ENCODE results near the gene HEBP2. TPM values are rescaled to one million over a fixed set of nuclear protein-coding genes. Genes with fewer than 3 reads are reported as not detected.

HEBP2 gene
- total RNA-seq, 1 experiment from 2014 or later: 71.2 TPM

- Mint-ChIP-seq H3K9me3 (ENCODE audit: unreplicated experiment) (no peaks in the 10 kb centered on the region), H3K4me3 (ENCODE audit: unreplicated experiment) (no peak overlapping the region), H3K27ac (ENCODE audit: low read depth, unreplicated experiment) (no peak overlapping the region), H3K4me1 (ENCODE audit: insufficient read depth, unreplicated experiment) (no peaks in the 10 kb centered on the region), H3K36me3 (ENCODE audit: insufficient read depth, unreplicated experiment) (no peaks in the 10 kb centered on the region), H3K27me3 (ENCODE audit: insufficient read depth, unreplicated experiment) (no peaks in the 10 kb centered on the region)
- no peak for DNase-seq (ENCODE audit: unreplicated experiment)
- CTCF ChIA-PET: no interaction called here
- TF ChIP-seq CTCF (IDR thresholded peaks at IDR 0.05; ENCODE audit: unreplicated experiment): no peak
- intact Hi-C loops (cut with micrococcal nuclease): no loop called here
- BruUV-seq (replicated peaks): no TSS peak
- POLR2A ChIA-PET: interaction anchor here (0.7 to 1.3 kb wide), 2 partner anchors 12 to 603 kb away, joined by 3 read pairs; no protein-coding TSS in a partner anchor
These were observed 29.2 kb upstream of the HEBP2 start for GRCh38 chr6:138374815-138375214.

GRCh38 chr6:138377042-138377441 lies 27.0 kb upstream of the HEBP2 start:
- intact Hi-C loops (cut with micrococcal nuclease): no loop called here
- POLR2A ChIA-PET: interaction anchor here (0.6 kb wide), 1 partner anchor 70 kb away, joined by 3 read pairs; no protein-coding TSS in a partner anchor
- Mint-ChIP-seq H3K27me3 (ENCODE audit: insufficient read depth, unreplicated experiment) (no peaks in the 10 kb centered on the region), H3K36me3 (ENCODE audit: insufficient read depth, unreplicated experiment) (no peaks in the 10 kb centered on the region), H3K9me3 (ENCODE audit: unreplicated experiment) (no peaks in the 10 kb centered on the region), H3K4me1 (ENCODE audit: insufficient read depth, unreplicated experiment) (no peaks in the 10 kb centered on the region), H3K27ac (ENCODE audit: low read depth, unreplicated experiment) (no peak overlapping the region), H3K4me3 (ENCODE audit: unreplicated experiment) (no peak overlapping the region)
- no peak for TF ChIP-seq CTCF (IDR thresholded peaks at IDR 0.05; ENCODE audit: unreplicated experiment)
- BruUV-seq (replicated peaks): no TSS peak
- CTCF ChIA-PET: interaction anchor here (0.7 kb wide), 2 partner anchors 66 to 288 kb away, joined by 3 to 6 read pairs; no protein-coding TSS in a partner anchor
- DNase-seq (ENCODE audit: unreplicated experiment): no peak

GRCh38 chr6:138377844-138378243 lies 26.2 kb upstream of the HEBP2 start, which contains the start of gene SMIM28:
SMIM28 (plus strand) TSS chr6:138377905; CDS start chr6:138378073, 168 bp downstream.
- ChIA-PET CTCF (no interaction called here), POLR2A (no interaction called here)
- no peaks in the 10 kb centered on the region for H3K4me1 Mint-ChIP-seq (ENCODE audit: insufficient read depth, unreplicated experiment)
- intact Hi-C loops (cut with micrococcal nuclease): no loop called here
- H3K4me3 Mint-ChIP-seq (ENCODE audit: unreplicated experiment): no peak within 1 kb of the TSS
- no peaks in the 10 kb centered on the region for H3K9me3 Mint-ChIP-seq (ENCODE audit: unreplicated experiment)
- no peak for DNase-seq (ENCODE audit: unreplicated experiment)
- H3K36me3 Mint-ChIP-seq (ENCODE audit: insufficient read depth, unreplicated experiment): no peaks in the 10 kb centered on the region
- no peak for TF ChIP-seq CTCF (IDR thresholded peaks at IDR 0.05; ENCODE audit: unreplicated experiment)
- no peak within 1 kb of the TSS for H3K27ac Mint-ChIP-seq (ENCODE audit: low read depth, unreplicated experiment)
- no peaks in the 10 kb centered on the region for H3K27me3 Mint-ChIP-seq (ENCODE audit: insufficient read depth, unreplicated experiment)
- BruUV-seq (replicated peaks): no TSS peak

- no peaks in the 10 kb centered on the region for H3K4me1 Mint-ChIP-seq (ENCODE audit: insufficient read depth, unreplicated experiment)
- H3K27ac Mint-ChIP-seq (ENCODE audit: low read depth, unreplicated experiment): no peak overlapping the region
- H3K27me3 Mint-ChIP-seq (ENCODE audit: insufficient read depth, unreplicated experiment): no peaks in the 10 kb centered on the region
- TF ChIP-seq CTCF (IDR thresholded peaks at IDR 0.05; ENCODE audit: unreplicated experiment): no peak
- intact Hi-C loops (cut with micrococcal nuclease): no loop called here
- BruUV-seq (replicated peaks): no TSS peak
- H3K4me3 Mint-ChIP-seq (ENCODE audit: unreplicated experiment): no peak overlapping the region
- CTCF ChIA-PET: no interaction called here
- POLR2A ChIA-PET: no interaction called here
- no peaks in the 10 kb centered on the region for H3K9me3 Mint-ChIP-seq (ENCODE audit: unreplicated experiment)
- H3K36me3 Mint-ChIP-seq (ENCODE audit: insufficient read depth, unreplicated experiment): no peaks in the 10 kb centered on the region
- no peak for DNase-seq (ENCODE audit: unreplicated experiment)
These were observed 25.6 kb upstream of the HEBP2 start for GRCh38 chr6:138378463-138378862.
